ENCODE measurements around the gene LIPE. TPM values are rescaled to one million over a fixed set of nuclear protein-coding genes. Genes with fewer than 3 reads are reported as not detected.

Gene LIPE
- total and polyA plus RNA-seq, 12 donors, result 11.2 to 230 (median 43.3) TPM

- WGBS, 4 donors, result 88 to 97% (median 96%) methylated on average over 1 to 3 of the region's 3 CpGs
- H3K36me3 ChIP-seq (replicated peaks in 1 of 2), result no peaks in the 10 kb centered on the region
- intact Hi-C loops (cut with DNase I), result no loop called here
- H3K4me1 ChIP-seq (replicated peaks in 1 of 2), result peaks cover 21 to 26% of the 10 kb centered on the region in 2 donors
- TF ChIP-seq POLR2A (IDR thresholded peaks at IDR 0.05) (no peak), CTCF (IDR thresholded peaks at IDR 0.05) (no peak)
- no peak overlapping the region for H3K27ac ChIP-seq
- H3K9me3 ChIP-seq (replicated peaks in 1 of 3), result no peaks in the 10 kb centered on the region
- no peaks in the 10 kb centered on the region for H3K27me3 ChIP-seq
- no peak overlapping the region for H3K4me3 ChIP-seq
- no peak for DNase-seq
These were observed 545 bp downstream of the LIPE start for GRCh38 chr19:42426643-42427042.

GRCh38 chr19:42424712-42425131 is 2.5 kb downstream of the LIPE start:
- intact Hi-C loops (cut with DNase I), result no loop called here
- no peak overlapping the region for H3K4me3 ChIP-seq
- H3K27ac ChIP-seq, result peak overlapping the region in 3 of 5 donors; percentile 91 to 94 (median 92)
- H3K4me1 ChIP-seq (replicated peaks in 1 of 2), result peaks cover 29 to 43% of the 10 kb centered on the region in 2 donors
- WGBS, 4 donors, result 28 to 57% (median 37%) methylated on average over 1 to 13 of the region's 13 CpGs
- no peaks in the 10 kb centered on the region for H3K27me3 ChIP-seq
- no peaks in the 10 kb centered on the region for H3K36me3 ChIP-seq (replicated peaks in 1 of 2)
- DNase-seq, result peak in 5 of 7 donors; percentile 56 to 70 (median 63)
- TF ChIP-seq CTCF (IDR thresholded peaks at IDR 0.05) (peak in 5 of 6 experiments; percentile 22 to 44 (median 34)), POLR2A (IDR thresholded peaks at IDR 0.05) (no peak)
- H3K9me3 ChIP-seq (replicated peaks in 1 of 3), result no peaks in the 10 kb centered on the region

- Histone ChIP-seq H3K4me3 (peak overlapping the region in 1 of 4 donors; percentile 66), H3K27me3 (no peaks in the 10 kb centered on the region), H3K27ac (peak overlapping the region in 4 of 5 donors; percentile 88 to 94 (median 92)), H3K36me3 (replicated peaks in 1 of 2) (no peaks in the 10 kb centered on the region), H3K9me3 (replicated peaks in 1 of 3) (no peaks in the 10 kb centered on the region), H3K4me1 (replicated peaks in 1 of 2) (peaks cover 29 to 45% of the 10 kb centered on the region in 2 donors)
- peak in 2 of 7 donors; percentile 35 to 52 for DNase-seq
- TF ChIP-seq CTCF (IDR thresholded peaks at IDR 0.05) (no peak), POLR2A (IDR thresholded peaks at IDR 0.05) (no peak)
- 47 to 79% (median 66%) methylated on average over 2 to 15 of the region's 15 CpGs for WGBS, 4 donors
- intact Hi-C loops (cut with DNase I), result no loop called here
These were observed 2.9 kb downstream of the LIPE start for GRCh38 chr19:42424345-42424707.

- no peaks in the 10 kb centered on the region for H3K27me3 ChIP-seq
- TF ChIP-seq POLR2A (IDR thresholded peaks at IDR 0.05) (peak; percentile 34 to 76), CTCF (IDR thresholded peaks at IDR 0.05) (peak in 2 of 6 experiments; percentile 4 to 6)
- DNase-seq, result peak; percentile 94 to 97 (median 96)
- peak overlapping the region; percentile 88 to 94 (median 92) for H3K27ac ChIP-seq
- H3K9me3 ChIP-seq (replicated peaks in 1 of 3), result no peaks in the 10 kb centered on the region
- no peaks in the 10 kb centered on the region for H3K36me3 ChIP-seq (replicated peaks in 1 of 2)
- intact Hi-C loops (cut with DNase I), result no loop called here
- H3K4me1 ChIP-seq (replicated peaks in 1 of 2), result peaks cover 29 to 45% of the 10 kb centered on the region in 2 donors
- H3K4me3 ChIP-seq, result peak overlapping the region; percentile 22 to 69 (median 46)
- WGBS, 4 donors, result 1 to 3% (median 2%) methylated on average over 26 to 65 of the region's 65 CpGs
These were observed 3.5 kb downstream of the LIPE start for GRCh38 chr19:42423462-42424344.

Measured in adrenal gland (tissue), 12 donors.